Measurements from ENCODE around the gene ADAM8. TPM values are rescaled to one million over a fixed set of nuclear protein-coding genes. Genes with fewer than 3 reads are reported as not detected.

ADAM8 gene
- total RNA-seq, 2 donors from 2014 or later = 3.4 to 4.6 TPM

GRCh38 chr10:133260895-133261725 is 15.6 kb downstream of the ADAM8 start:
- Histone ChIP-seq H3K36me3 (replicated peaks in 1 of 2; ENCODE audit: insufficient read depth in 1 of 2, low read depth in 2 of 2) (no peaks in the 10 kb centered on the region), H3K27me3 (no peaks in the 10 kb centered on the region), H3K27ac (peak overlapping the region; percentile 72 to 92 (median 84)), H3K4me3 (peak overlapping the region; percentile 52 to 64), H3K9me3 (no peaks in the 10 kb centered on the region), H3K4me1 (peaks cover 30% of the 10 kb centered on the region)
- no peak for TF ChIP-seq CTCF (IDR thresholded peaks at IDR 0.05)
- TF ChIP-seq POLR2A (IDR thresholded peaks at IDR 0.05) = peak in 1 of 3 donors; percentile 34
- 20 to 28% methylated on average over 11 to 35 of the region's 50 CpGs for WGBS, 2 donors
- ATAC-seq (peak; percentile 49), DNase-seq (peak; percentile 57 to 59 (median 58))
- intact Hi-C loops (cut with DNase I) = no loop called here

GRCh38 chr10:133259602-133259989 is 17.1 kb downstream of the ADAM8 start:
- Histone ChIP-seq H3K4me3 (no peak overlapping the region), H3K4me1 (peaks cover 31% of the 10 kb centered on the region), H3K9me3 (no peaks in the 10 kb centered on the region), H3K27ac (peak overlapping the region in 2 of 4 donors; percentile 26 to 37), H3K36me3 (replicated peaks in 1 of 2; ENCODE audit: insufficient read depth in 1 of 2, low read depth in 2 of 2) (no peaks in the 10 kb centered on the region), H3K27me3 (no peaks in the 10 kb centered on the region)
- ATAC-seq (no peak), DNase-seq (no peak)
- 23 to 68% methylated on average over 3 to 11 of the region's 12 CpGs for WGBS, 2 donors
- TF ChIP-seq CTCF (IDR thresholded peaks at IDR 0.05) (no peak), POLR2A (IDR thresholded peaks at IDR 0.05) (no peak)
- intact Hi-C loops (cut with DNase I) = no loop called here

- Histone ChIP-seq H3K4me1 (peaks cover 36% of the 10 kb centered on the region), H3K4me3 (no peak overlapping the region), H3K27ac (peak overlapping the region in 3 of 4 donors; percentile 64 to 77 (median 65)), H3K27me3 (no peaks in the 10 kb centered on the region), H3K9me3 (no peaks in the 10 kb centered on the region), H3K36me3 (replicated peaks in 1 of 2; ENCODE audit: insufficient read depth in 1 of 2, low read depth in 2 of 2) (no peaks in the 10 kb centered on the region)
- intact Hi-C loops (cut with DNase I) = no loop called here
- ATAC-seq (no peak), DNase-seq (peak; percentile 40 to 85 (median 46))
- 80 to 86% methylated on average over 12 to 24 of the region's 24 CpGs for WGBS, 2 donors
- TF ChIP-seq POLR2A (IDR thresholded peaks at IDR 0.05) (peak in 1 of 3 donors; percentile 42), CTCF (IDR thresholded peaks at IDR 0.05) (no peak)
Observed at GRCh38 chr10:133258818-133259601, 17.7 kb downstream of the ADAM8 start.

GRCh38 chr10:133258066-133258817 is 18.4 kb downstream of the ADAM8 start:
- TF ChIP-seq CTCF (IDR thresholded peaks at IDR 0.05) (no peak), POLR2A (IDR thresholded peaks at IDR 0.05) (peak in 1 of 3 donors; percentile 13)
- intact Hi-C loops (cut with DNase I) = no loop called here
- Histone ChIP-seq H3K9me3 (no peaks in the 10 kb centered on the region), H3K36me3 (replicated peaks in 1 of 2; ENCODE audit: insufficient read depth in 1 of 2, low read depth in 2 of 2) (no peaks in the 10 kb centered on the region), H3K27ac (peak overlapping the region; percentile 64 to 77 (median 64)), H3K27me3 (no peaks in the 10 kb centered on the region), H3K4me1 (peaks cover 36% of the 10 kb centered on the region), H3K4me3 (no peak overlapping the region)
- whole genome bisulfite sequencing, 2 donors = 32 to 63% methylated on average over 4 to 20 of the region's 21 CpGs
- DNase-seq (peak; percentile 65 to 83 (median 79)), ATAC-seq (peak; percentile 31)

Data from body of pancreas (tissue), 4 donors.